Measurements from ENCODE around the gene LAIR2. TPM values are rescaled to one million over a fixed set of nuclear protein-coding genes. Genes with fewer than 3 reads are reported as not detected.
"Not testable (repeated sequence)": the region's sequence is repeated elsewhere in the genome, so short reads cannot be mapped to it uniquely, and the experiment has no call there.

LAIR2 gene
- total RNA-seq, 1 experiment from 2014 or later, result not detected

DNA sequence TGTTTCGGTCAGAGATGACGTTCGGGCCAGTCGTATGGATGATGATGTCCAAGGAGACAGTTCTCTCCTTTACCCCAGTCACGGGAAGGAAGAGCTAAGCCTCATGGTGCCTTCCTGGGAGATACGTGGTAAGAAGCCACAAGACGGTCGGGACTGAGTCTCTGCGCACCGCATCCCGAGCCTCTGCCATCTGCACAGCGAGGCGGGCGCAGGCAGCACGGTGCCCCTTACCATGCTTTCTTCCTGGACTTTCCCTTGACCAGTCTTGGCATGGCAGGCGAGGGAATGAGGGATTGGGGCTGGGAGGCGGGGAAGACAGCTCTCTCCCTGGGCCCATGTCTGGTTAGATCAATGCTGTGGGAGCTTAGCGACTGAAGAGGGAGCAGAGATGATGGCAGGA is 10.1 kb upstream of the LAIR2 start:
- no TSS peak for BruUV-seq (replicated peaks)
- no peak overlapping the region for H2AFZ ChIP-seq (ENCODE audit: low read depth, low read length, poor library complexity, severe bottlenecking)
- POLR2A ChIA-PET, result no interaction called here
- H3K4me1 ChIP-seq (ENCODE audit: control insufficient read depth in 1 of 2, insufficient read depth in 2 of 2, low read length in 2 of 2), result no peaks in the 10 kb centered on the region
- no peaks in the 10 kb centered on the region for H3K9me3 ChIP-seq (ENCODE audit: control insufficient read depth in 1 of 2, insufficient read depth in 1 of 2, low read depth in 1 of 2, low read length in 2 of 2)
- no peaks in the 10 kb centered on the region for H3K36me3 ChIP-seq (ENCODE audit: control insufficient read depth in 1 of 2, insufficient read depth in 2 of 2, low read length in 2 of 2)
- no peaks in the 10 kb centered on the region for H4K20me1 ChIP-seq (ENCODE audit: insufficient read depth)
- RAD21 ChIA-PET (ENCODE audit: low non-redundant PET in 1 of 2, low total read pairs in 2 of 2, uncharacterized antibody in 2 of 2, unreplicated experiment in 2 of 2), result no interaction called here
- CTCF ChIA-PET, result no interaction called here
- H3K9me2 ChIP-seq (ENCODE audit: insufficient read depth), result no peaks in the 10 kb centered on the region
- no peak for TF ChIP-seq ZNF274 (IDR thresholded peaks at IDR 0.05; ENCODE audit: low read depth, low read length)
- TF ChIP-seq POLR2AphosphoS5 (IDR thresholded peaks at IDR 0.05; ENCODE audit: low read depth, low read length), result no peak
- no peak for TF ChIP-seq JUND (IDR thresholded peaks at IDR 0.05)
- TF ChIP-seq ZFX (IDR thresholded peaks at IDR 0.05), result no peak
- TF ChIP-seq, protein P1, sequence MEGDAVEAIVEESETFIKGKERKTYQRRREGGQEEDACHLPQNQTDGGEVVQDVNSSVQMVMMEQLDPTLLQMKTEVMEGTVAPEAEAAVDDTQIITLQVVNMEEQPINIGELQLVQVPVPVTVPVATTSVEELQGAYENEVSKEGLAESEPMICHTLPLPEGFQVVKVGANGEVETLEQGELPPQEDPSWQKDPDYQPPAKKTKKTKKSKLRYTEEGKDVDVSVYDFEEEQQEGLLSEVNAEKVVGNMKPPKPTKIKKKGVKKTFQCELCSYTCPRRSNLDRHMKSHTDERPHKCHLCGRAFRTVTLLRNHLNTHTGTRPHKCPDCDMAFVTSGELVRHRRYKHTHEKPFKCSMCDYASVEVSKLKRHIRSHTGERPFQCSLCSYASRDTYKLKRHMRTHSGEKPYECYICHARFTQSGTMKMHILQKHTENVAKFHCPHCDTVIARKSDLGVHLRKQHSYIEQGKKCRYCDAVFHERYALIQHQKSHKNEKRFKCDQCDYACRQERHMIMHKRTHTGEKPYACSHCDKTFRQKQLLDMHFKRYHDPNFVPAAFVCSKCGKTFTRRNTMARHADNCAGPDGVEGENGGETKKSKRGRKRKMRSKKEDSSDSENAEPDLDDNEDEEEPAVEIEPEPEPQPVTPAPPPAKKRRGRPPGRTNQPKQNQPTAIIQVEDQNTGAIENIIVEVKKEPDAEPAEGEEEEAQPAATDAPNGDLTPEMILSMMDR (IDR thresholded peaks at IDR 0.05 in 2 of 3, conservative IDR thresholded peaks at IDR 0.05 in 1 of 3; ENCODE audit: borderline replicate concordance in 1 of 3, insufficient read depth in 1 of 3, low read depth in 2 of 3, low read length in 2 of 3), result no peak
- no peak for TF ChIP-seq ELF1 (IDR thresholded peaks at IDR 0.05; ENCODE audit: borderline replicate concordance, low read depth)
- TF ChIP-seq YY1 (IDR thresholded peaks at IDR 0.05; ENCODE audit: extremely low read depth, insufficient replicate concordance, low read depth, low read length), result no peak
- TF ChIP-seq EZH2 (IDR thresholded peaks at IDR 0.05), result no peak
- TF ChIP-seq EZH2phosphoT487 (IDR thresholded peaks at IDR 0.05; ENCODE audit: borderline replicate concordance), result no peak
- no peak overlapping the region for H3K4me2 ChIP-seq (ENCODE audit: low read length)
- no peak for DNase-seq (ENCODE audit: low read depth, low spot score)
- no peak for ATAC-seq
- H3K4me3 ChIP-seq (replicated peaks in 1 of 2; ENCODE audit: low read depth in 1 of 2, low read length in 2 of 2), result no peak overlapping the region
- no peak overlapping the region for H3K9ac ChIP-seq (ENCODE audit: low read length)
- intact Hi-C loops (cut with micrococcal nuclease), result no loop called here
- H3K27me3 ChIP-seq (ENCODE audit: insufficient read depth, low read length), result peaks cover 26% of the 10 kb centered on the region
- H3K27ac ChIP-seq (ENCODE audit: low read depth, low read length), result no peak overlapping the region
- no peaks in the 10 kb centered on the region for H3K79me2 ChIP-seq (ENCODE audit: insufficient read depth, low read length)

DNA sequence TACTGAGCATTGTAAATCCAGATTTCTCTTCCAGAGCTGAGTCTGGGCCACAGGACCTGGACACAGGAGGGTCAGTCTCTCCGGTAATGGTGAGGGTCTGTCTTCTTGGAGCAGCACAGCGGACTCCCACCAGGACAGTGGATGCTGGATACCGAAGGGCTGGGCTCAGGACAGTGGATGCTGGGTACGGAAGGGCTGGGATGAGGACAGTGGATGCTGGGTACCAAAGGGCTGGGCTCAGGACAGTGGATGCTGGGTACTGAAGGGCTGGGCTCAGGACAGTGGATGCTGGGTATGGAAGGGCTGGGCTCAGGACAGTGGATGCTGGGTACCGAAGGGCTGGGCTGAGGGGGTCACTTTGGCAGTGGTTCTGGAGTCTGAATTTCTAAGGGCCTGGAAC is 9.6 kb upstream of the LAIR2 start:
- ATAC-seq; H3K27ac ChIP-seq (ENCODE audit: low read depth, low read length); intact Hi-C loops (cut with micrococcal nuclease); DNase-seq (ENCODE audit: low read depth, low spot score); H4K20me1 ChIP-seq (ENCODE audit: insufficient read depth); CTCF ChIA-PET; H3K79me2 ChIP-seq (ENCODE audit: insufficient read depth, low read length); H3K9me2 ChIP-seq (ENCODE audit: insufficient read depth); H2AFZ ChIP-seq (ENCODE audit: low read depth, low read length, poor library complexity, severe bottlenecking); H3K9ac ChIP-seq (ENCODE audit: low read length); H3K4me3 ChIP-seq (replicated peaks in 1 of 2; ENCODE audit: low read depth in 1 of 2, low read length in 2 of 2); H3K9me3 ChIP-seq (ENCODE audit: control insufficient read depth in 1 of 2, insufficient read depth in 1 of 2, low read depth in 1 of 2, low read length in 2 of 2); RAD21 ChIA-PET (ENCODE audit: low non-redundant PET in 1 of 2, low total read pairs in 2 of 2, uncharacterized antibody in 2 of 2, unreplicated experiment in 2 of 2); H3K36me3 ChIP-seq (ENCODE audit: control insufficient read depth in 1 of 2, insufficient read depth in 2 of 2, low read length in 2 of 2); H3K4me1 ChIP-seq (ENCODE audit: control insufficient read depth in 1 of 2, insufficient read depth in 2 of 2, low read length in 2 of 2); POLR2A ChIA-PET; H3K4me2 ChIP-seq (ENCODE audit: low read length); BruUV-seq (replicated peaks): not testable (repeated sequence)
- peaks cover 26% of the 10 kb centered on the region for H3K27me3 ChIP-seq (ENCODE audit: insufficient read depth, low read length)

Data from HCT116 (cell line).